ENCODE data around the gene WFDC12.

GRCh38 chr20:45083127-45083526 lies 41.1 kb downstream of the WFDC12 start:
- TF ChIP-seq CTCF (optimal IDR thresholded peaks at IDR 0.05 in 1 of 3, IDR thresholded peaks at IDR 0.05 in 1 of 3, conservative IDR thresholded peaks at IDR 0.05 in 1 of 3; ENCODE audit: extremely low read depth in 1 of 3, insufficient read depth in 2 of 3, low read length in 3 of 3) (no peak), EZH2 (IDR thresholded peaks at IDR 0.05; ENCODE audit: low read length) (no peak)

All from keratinocyte (primary cell).